NCI-H2227 treated with DMSO at 0.1 percent for 48 hours (cell line): ENCODE measurements around the gene KCNJ15.

ENCODE experiments used
- DNase-seq: peaks from one replicate; lab custom pipeline; 2025; lab: John Stamatoyannopoulos, UW

The KCNJ15 gene

DNA sequence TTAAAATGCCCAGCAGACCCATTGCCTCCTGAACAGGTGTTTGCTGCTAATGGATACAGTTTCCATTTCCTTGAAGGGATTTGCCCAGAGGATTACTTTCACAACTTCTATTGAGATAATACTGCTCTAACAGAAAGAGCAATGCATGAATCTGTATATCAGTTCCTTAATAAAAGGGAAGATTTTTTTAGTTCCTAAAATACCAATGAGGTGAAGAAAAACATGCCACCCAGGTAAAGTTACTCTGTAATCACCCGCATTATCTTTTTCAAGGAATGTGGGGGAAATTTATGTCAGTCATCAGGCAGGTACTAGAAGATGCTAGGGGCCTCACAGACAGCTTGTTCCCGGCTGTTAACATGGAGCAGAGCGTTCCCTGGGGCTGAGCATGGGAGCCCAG lies 41.1 kb downstream of the KCNJ15 start:
- no peak for DNase-seq

DNA sequence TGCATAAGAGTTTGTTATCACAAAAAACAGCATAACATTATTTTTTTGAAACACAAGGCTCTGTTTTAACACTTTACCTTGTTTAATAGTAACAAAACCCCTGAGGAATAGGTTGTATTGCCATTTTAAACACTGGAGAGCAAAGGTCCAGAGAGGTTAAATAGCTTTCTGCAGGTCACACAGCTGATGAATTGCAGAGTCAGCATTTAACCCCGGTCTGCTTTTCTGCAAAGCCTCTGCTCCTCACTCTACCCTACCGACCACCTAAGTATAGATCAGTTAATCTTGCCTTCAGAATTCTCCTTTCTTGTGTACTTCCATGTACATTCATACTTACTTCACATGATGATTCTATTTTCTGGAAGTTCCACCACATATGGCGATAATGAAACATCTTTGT lies 42.0 kb downstream of the KCNJ15 start:
- DNase-seq, result no peak

GRCh38 chr21:38299671-38300070 lies 42.9 kb downstream of the KCNJ15 start:
- DNase-seq, result no peak

DNA sequence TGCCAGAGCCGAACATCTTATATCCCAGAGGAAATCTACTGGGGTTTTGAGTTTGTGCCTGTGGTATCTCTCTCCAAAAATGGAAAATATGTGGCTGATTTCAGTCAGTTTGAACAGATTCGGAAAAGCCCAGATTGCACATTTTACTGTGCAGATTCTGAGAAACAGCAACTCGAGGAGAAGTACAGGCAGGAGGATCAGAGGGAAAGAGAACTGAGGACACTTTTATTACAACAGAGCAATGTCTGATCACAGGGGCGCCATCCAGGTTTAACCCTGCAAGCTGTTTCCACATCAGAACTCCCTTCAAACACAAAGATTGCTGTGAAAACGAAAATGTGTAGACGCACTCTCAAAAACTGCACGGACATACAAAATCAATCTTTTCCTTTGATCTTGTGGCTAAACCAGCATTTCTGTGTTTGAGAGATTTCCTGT lies 43.4 kb downstream of the KCNJ15 start:
- no peak for DNase-seq

- DNase-seq, result no peak
Observed at GRCh38 chr21:38301321-38302214, 44.8 kb downstream of the KCNJ15 start.

- DNase-seq, result no peak
Observed at GRCh38 chr21:38303300-38303699, 46.5 kb downstream of the KCNJ15 start.

- no peak for DNase-seq
Observed at GRCh38 chr21:38306433-38307141, 49.8 kb downstream of the KCNJ15 start.

DNA sequence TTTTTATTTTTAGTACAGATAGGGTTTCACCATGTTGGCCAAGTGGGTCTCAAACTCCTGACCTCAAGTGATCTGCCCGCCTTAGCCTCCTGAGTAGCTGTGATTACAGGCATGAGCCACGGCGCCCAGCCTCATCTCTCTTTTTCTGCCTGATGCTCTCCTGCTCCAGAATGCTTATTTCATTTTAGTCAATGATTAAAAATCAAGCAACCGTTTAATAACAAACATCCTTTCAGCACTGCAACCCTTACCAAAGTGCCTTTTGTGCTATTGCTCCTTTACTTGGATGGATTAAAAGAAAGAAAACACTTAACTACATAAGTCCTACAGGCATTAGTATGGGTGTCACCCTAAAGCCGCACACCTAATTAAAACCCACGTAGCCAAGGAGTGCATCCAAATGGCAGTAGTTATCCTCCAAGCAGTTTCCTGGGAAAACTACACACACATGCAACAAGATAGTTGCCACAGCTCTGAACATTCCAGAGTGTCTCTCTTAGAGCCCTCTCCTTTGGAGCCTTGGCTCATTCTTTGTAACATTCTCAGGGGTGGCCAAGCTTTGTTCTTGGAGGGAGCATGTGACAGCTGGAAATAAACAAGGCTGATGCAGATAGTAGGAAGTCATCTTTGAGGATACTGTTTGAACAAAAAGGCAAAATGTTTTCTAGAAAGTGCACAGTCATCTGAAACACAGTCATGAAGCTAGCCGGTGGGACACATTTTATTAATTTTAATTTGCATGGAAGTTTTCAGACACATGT lies 51.2 kb downstream of the KCNJ15 start:
- DNase-seq, result no peak

- no peak for DNase-seq
Observed at GRCh38 chr21:38308532-38309119, 51.8 kb downstream of the KCNJ15 start.

DNA sequence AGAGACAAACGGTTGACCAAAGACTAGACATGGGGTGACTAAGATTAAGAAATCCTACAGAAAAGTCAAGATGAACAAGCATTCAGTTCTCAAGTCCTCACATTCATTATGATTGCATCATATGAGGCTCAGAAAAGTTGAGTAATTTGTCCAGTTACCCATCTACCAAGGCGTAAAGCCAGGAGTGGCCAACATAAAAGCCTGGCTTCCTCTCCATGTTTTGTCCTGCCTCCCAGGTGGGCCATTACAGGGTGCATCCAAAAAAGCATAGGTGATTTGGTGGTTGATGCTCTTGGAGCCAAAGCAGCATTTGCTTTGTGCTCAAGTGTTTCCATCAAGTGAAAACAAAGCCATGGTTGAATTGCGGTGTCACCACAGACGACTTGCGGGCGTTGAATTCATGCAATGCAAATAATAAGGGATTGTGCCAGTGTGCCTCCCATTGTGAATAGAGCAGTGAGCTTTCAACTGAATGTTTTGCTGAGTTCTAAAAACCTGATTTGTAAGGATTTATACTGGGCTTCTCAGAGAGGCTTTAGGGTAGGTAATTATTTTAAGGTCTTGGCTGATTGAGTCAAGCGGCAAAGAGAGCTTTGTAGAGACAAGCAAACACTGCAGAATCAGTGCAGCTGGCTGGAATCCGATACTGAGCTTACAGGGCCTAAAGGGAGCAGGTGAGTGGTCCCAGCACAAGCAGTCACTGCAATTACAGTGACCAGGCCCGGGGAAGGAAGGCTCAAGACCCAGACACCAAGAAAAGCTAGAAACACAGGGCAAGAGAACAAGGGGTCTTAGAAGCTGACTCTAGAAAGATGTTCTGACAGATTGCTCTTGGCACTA lies 54.1 kb downstream of the KCNJ15 start:
- DNase-seq, result no peak

DNA sequence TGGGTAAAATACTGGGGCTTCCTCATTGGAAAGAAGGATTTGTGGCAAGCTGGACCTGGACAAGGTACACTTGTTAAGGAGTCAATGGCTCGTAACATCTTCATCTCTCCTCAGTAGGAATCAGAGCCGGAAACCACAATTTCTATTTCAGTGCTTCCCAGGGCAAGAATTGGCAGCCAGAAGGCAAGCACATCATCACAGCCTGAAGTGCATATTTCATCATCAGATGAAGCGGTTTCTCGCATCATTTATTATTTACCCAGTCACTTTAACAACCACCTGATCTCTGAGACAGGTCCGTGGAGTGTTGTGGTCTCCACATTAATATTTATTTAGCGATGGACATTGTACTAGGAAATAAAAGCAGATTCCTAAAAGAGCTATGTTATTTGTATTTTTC lies 55.0 kb downstream of the KCNJ15 start:
- no peak for DNase-seq

- DNase-seq, result no peak
Observed at GRCh38 chr21:38312822-38313221, 56.0 kb downstream of the KCNJ15 start.

GRCh38 chr21:38314558-38314957 lies 57.8 kb downstream of the KCNJ15 start:
- no peak for DNase-seq

GRCh38 chr21:38315122-38315521 lies 58.3 kb downstream of the KCNJ15 start:
- no peak for DNase-seq

- no peak for DNase-seq
Observed at GRCh38 chr21:38319781-38320180, 63.0 kb downstream of the KCNJ15 start.

GRCh38 chr21:38321568-38321967 lies 64.8 kb downstream of the KCNJ15 start:
- DNase-seq, result no peak

DNA sequence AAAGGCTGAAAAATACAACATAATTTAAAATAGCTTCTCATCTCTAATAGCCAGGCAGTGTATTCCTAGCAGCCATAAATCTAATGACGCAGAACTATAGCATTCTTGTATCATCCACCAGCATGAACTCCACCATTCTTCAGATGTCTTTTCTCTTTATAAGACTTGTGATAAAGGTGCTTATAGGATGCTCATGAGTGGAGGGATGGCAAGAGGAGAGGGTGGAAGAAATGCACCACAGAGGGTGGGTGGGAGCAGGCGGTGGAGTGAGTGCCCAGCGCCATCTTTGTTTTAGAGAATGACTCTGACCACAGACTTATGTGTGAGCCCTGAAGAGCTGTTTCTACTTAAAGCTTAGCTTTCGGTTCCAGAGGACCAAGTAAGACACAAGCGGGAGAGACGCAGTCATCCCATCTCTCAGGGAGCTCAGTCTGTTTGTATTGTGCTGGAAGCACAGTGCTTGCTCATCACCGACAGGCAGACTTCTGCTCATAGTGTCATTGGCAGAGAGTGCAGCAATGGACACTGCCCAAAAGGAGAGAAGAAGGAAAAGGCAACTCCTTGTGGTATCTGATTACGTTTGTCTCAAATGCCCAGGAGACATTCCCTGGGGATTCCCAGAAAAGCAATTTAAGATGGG lies 65.6 kb downstream of the KCNJ15 start:
- no peak for DNase-seq

- DNase-seq, result no peak
Observed at GRCh38 chr21:38323721-38324531, 67.1 kb downstream of the KCNJ15 start.

- no peak for DNase-seq
Observed at GRCh38 chr21:38325216-38325615, 68.4 kb downstream of the KCNJ15 start.
